ENCODE data around the gene PTPRN2. TPM values are rescaled to one million over a fixed set of nuclear protein-coding genes. Genes with fewer than 3 reads are reported as not detected.

Gene PTPRN2
- total RNA-seq, 1 experiment from 2014 or later, result 2.1 TPM

DNA sequence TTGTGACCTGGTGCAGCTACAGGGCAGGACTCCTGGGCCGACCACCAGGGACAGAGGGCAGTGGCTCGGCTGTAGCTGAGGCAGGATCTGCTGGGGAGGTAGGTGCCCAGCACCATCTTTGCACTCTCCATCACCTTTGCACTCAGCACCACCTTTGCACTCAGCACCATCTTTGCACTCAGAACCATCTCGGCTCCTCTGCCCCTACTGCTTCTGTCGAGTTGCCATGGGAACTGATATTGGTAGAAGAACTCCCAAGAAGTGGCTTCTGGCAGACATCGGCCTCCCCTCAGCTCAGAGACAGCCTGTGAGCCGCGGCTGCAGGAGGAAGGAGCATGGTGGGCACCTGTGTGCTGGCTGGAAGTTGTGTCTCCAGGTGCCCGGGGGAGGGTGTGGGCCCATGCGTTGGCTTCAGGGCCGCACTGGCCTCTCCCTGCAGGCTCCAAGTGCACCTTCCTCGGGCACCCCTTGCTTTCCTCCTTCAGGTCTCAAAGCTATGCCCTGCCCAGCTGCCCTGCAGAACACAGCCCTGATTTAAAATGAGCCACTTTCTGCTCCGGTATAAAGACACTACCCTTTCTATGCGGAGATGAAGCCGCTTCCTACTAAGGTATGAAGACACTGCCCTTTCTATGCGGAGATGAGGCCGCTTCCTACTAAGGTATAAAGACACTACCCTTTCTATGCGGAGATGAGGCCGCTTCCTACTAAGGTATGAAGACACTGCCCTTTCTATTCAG lies 514.5 kb downstream of the PTPRN2 start:
- BruUV-seq (replicated peaks), result no TSS peak
- Histone ChIP-seq H4K20me1 (ENCODE audit: insufficient read depth) (no peaks in the 10 kb centered on the region), H3K79me2 (ENCODE audit: insufficient read depth, low read length) (no peaks in the 10 kb centered on the region), H3K9me2 (ENCODE audit: insufficient read depth) (no peaks in the 10 kb centered on the region), H3K36me3 (ENCODE audit: control insufficient read depth in 1 of 2, insufficient read depth in 2 of 2, low read length in 2 of 2) (no peaks in the 10 kb centered on the region), H3K4me1 (ENCODE audit: control insufficient read depth in 1 of 2, insufficient read depth in 2 of 2, low read length in 2 of 2) (no peaks in the 10 kb centered on the region), H3K27me3 (ENCODE audit: insufficient read depth, low read length) (no peaks in the 10 kb centered on the region), H3K9me3 (ENCODE audit: control insufficient read depth in 1 of 2, insufficient read depth in 1 of 2, low read depth in 1 of 2, low read length in 2 of 2) (no peaks in the 10 kb centered on the region; a peak in 1 of 4 replicates), H3K27ac (ENCODE audit: low read depth, low read length) (no peak overlapping the region), H3K9ac (ENCODE audit: low read length) (no peak overlapping the region), H3K4me3 (replicated peaks in 1 of 2; ENCODE audit: low read depth in 1 of 2, low read length in 2 of 2) (no peak overlapping the region), H3K4me2 (ENCODE audit: low read length) (no peak overlapping the region), H2AFZ (ENCODE audit: low read depth, low read length, poor library complexity, severe bottlenecking) (no peak overlapping the region)
- CTCF ChIA-PET, result no interaction called here
- ATAC-seq (no peak), DNase-seq (ENCODE audit: low read depth, low spot score) (no peak)
- TF ChIP-seq, protein P1, sequence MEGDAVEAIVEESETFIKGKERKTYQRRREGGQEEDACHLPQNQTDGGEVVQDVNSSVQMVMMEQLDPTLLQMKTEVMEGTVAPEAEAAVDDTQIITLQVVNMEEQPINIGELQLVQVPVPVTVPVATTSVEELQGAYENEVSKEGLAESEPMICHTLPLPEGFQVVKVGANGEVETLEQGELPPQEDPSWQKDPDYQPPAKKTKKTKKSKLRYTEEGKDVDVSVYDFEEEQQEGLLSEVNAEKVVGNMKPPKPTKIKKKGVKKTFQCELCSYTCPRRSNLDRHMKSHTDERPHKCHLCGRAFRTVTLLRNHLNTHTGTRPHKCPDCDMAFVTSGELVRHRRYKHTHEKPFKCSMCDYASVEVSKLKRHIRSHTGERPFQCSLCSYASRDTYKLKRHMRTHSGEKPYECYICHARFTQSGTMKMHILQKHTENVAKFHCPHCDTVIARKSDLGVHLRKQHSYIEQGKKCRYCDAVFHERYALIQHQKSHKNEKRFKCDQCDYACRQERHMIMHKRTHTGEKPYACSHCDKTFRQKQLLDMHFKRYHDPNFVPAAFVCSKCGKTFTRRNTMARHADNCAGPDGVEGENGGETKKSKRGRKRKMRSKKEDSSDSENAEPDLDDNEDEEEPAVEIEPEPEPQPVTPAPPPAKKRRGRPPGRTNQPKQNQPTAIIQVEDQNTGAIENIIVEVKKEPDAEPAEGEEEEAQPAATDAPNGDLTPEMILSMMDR (IDR thresholded peaks at IDR 0.05 in 2 of 3, conservative IDR thresholded peaks at IDR 0.05 in 1 of 3; ENCODE audit: borderline replicate concordance in 1 of 3, insufficient read depth in 1 of 3, low read depth in 2 of 3, low read length in 2 of 3), result no peak
- TF ChIP-seq JUND (IDR thresholded peaks at IDR 0.05) (no peak), SIN3A (IDR thresholded peaks at IDR 0.05; ENCODE audit: low read depth) (no peak), RAD21 (IDR thresholded peaks at IDR 0.05; ENCODE audit: low read depth) (no peak)
- intact Hi-C loops (cut with micrococcal nuclease), result no loop called here
- POLR2A ChIA-PET, result no interaction called here
- RAD21 ChIA-PET (ENCODE audit: low non-redundant PET in 1 of 2, low total read pairs in 2 of 2, uncharacterized antibody in 2 of 2, unreplicated experiment in 2 of 2), result no interaction called here

DNA sequence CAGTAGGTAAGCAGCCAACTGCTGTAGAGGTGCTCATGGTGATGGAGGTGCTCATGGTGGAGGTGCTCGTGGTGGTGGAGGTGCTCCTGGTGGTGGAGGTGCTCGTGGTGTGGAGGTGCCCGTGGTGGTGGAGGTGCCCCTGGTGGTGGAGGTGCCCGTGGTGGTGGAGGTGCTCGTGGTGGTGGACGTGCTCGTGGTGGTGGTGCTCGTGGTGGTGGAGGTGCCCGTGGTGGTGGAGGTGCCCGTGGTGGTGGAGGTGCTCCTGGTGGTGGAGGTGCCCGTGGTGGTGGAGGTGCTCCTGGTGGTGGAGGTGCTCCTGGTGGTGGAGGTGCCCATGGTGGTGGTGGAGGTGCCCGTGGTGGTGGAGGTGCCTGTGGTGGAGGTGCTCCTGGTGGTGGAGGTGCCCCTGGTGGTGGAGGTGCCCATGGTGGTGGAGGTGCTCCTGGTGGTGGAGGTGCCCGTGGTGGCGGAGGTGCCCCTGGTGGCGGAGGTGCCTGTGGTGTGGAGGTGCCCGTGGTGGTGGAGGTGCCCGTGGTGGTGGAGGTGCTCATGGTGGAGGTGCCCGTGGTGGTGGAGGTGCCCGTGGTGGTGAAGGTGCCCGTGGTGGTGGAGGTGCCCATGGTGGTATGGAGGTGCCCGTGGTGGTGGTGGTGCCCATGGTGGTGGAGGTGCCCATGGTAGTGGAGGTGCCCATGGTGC lies 517.3 kb downstream of the PTPRN2 start:
- DNase-seq (ENCODE audit: low read depth, low spot score) (no peak), ATAC-seq (no peak)
- no peak overlapping the region for H3K9ac ChIP-seq (ENCODE audit: low read length)
- CTCF ChIA-PET, result no interaction called here
- no peaks in the 10 kb centered on the region for H3K36me3 ChIP-seq (ENCODE audit: control insufficient read depth in 1 of 2, insufficient read depth in 2 of 2, low read length in 2 of 2)
- H3K9me2 ChIP-seq (ENCODE audit: insufficient read depth), result no peaks in the 10 kb centered on the region
- H3K27me3 ChIP-seq (ENCODE audit: insufficient read depth, low read length), result 0 out of 2 replicates have a peak, but pooled peaks cover 3% of the 10 kb centered on the region
- POLR2A ChIA-PET, result no interaction called here
- H4K20me1 ChIP-seq (ENCODE audit: insufficient read depth), result no peaks in the 10 kb centered on the region
- RAD21 ChIA-PET (ENCODE audit: low non-redundant PET in 1 of 2, low total read pairs in 2 of 2, uncharacterized antibody in 2 of 2, unreplicated experiment in 2 of 2), result no interaction called here
- H2AFZ ChIP-seq (ENCODE audit: low read depth, low read length, poor library complexity, severe bottlenecking), result no peak overlapping the region
- no peaks in the 10 kb centered on the region; a peak in 1 of 4 replicates for H3K9me3 ChIP-seq (ENCODE audit: control insufficient read depth in 1 of 2, insufficient read depth in 1 of 2, low read depth in 1 of 2, low read length in 2 of 2)
- H3K4me2 ChIP-seq (ENCODE audit: low read length), result no peak overlapping the region
- no peaks in the 10 kb centered on the region for H3K4me1 ChIP-seq (ENCODE audit: control insufficient read depth in 1 of 2, insufficient read depth in 2 of 2, low read length in 2 of 2)
- TF ChIP-seq FOSL1 (IDR thresholded peaks at IDR 0.05; ENCODE audit: low read depth), result no peak
- no peak for TF ChIP-seq CBX3 (IDR thresholded peaks at IDR 0.05; ENCODE audit: low read depth)
- no peak for TF ChIP-seq TCF7L2 (IDR thresholded peaks at IDR 0.05; ENCODE audit: borderline replicate concordance, extremely low read depth, insufficient read depth, insufficient read length)
- no peak for TF ChIP-seq MAX (IDR thresholded peaks at IDR 0.05)
- no TSS peak for BruUV-seq (replicated peaks)
- H3K27ac ChIP-seq (ENCODE audit: low read depth, low read length), result no peak overlapping the region
- intact Hi-C loops (cut with micrococcal nuclease), result no loop called here
- H3K4me3 ChIP-seq (replicated peaks in 1 of 2; ENCODE audit: low read depth in 1 of 2, low read length in 2 of 2), result no peak overlapping the region
- H3K79me2 ChIP-seq (ENCODE audit: insufficient read depth, low read length), result no peaks in the 10 kb centered on the region
